IgD-negative memory B cell (primary cell): Measurements from ENCODE around the gene PRAC1. TPM values are rescaled to one million over a fixed set of nuclear protein-coding genes. Genes with fewer than 3 reads are reported as not detected.

ENCODE experiments used
- H3K27ac Mint-ChIP-seq, 3 donors: one replicate each; pipeline ENCODE4 v1.8.0; 2020 to 2022; ENCODE audit warnings: mild to moderate bottlenecking in 3 of 3, mixed read lengths in 3 of 3, moderate library complexity in 1 of 3
- H3K27me3 Mint-ChIP-seq: one replicate; pipeline ENCODE4 v1.8.0; 2021; ENCODE audit warnings: mixed read lengths
- H3K36me3 Mint-ChIP-seq: one replicate; pipeline ENCODE4 v1.8.0; 2020; ENCODE audit warnings: mild to moderate bottlenecking, mixed read lengths
- H3K4me1 Mint-ChIP-seq, 3 donors: one replicate each; pipeline ENCODE4 v1.8.0; 2020 to 2022; ENCODE audit warnings: mixed read lengths in 3 of 3, mild to moderate bottlenecking in 1 of 3
- H3K4me3 Mint-ChIP-seq, 4 donors: one replicate each; pipeline ENCODE4 v1.8.0; 2020 to 2022; ENCODE audit warnings: mild to moderate bottlenecking in 4 of 4, mixed read lengths in 4 of 4, moderate library complexity in 3 of 4
- H3K9me3 Mint-ChIP-seq, 3 donors: one replicate each; pipeline ENCODE4 v1.8.0; 2020 to 2021; ENCODE audit warnings: mixed read lengths in 3 of 3, mild to moderate bottlenecking in 1 of 3
- polyA plus RNA-seq: library from polyadenylated mRNA; unstranded; fragments of 300-500 nt; fragmentation: Illumina TruSeq; gene quantifications from one replicate; pipeline ENCODE4 v1.2.3, GENCODE V29; 2021

Gene PRAC1
- polyA plus RNA-seq, 1 donor from 2014 or later: not detected

GRCh38 chr17:48725288-48726064, 3.2 kb upstream of the PRAC1 start:
- no peaks in the 10 kb centered on the region for H3K36me3 Mint-ChIP-seq
- H3K4me3 Mint-ChIP-seq: peak overlapping the region in 3 of 4 donors; percentile 13 to 79 (median 45)
- H3K4me1 Mint-ChIP-seq: peaks cover 7 to 20% (median 15%) of the 10 kb centered on the region in 3 donors
- H3K27ac Mint-ChIP-seq: peak overlapping the region; percentile 55 to 92 (median 90)
- H3K9me3 Mint-ChIP-seq: peaks cover 0 to 8% (median 4%) of the 10 kb centered on the region in 3 donors
- peaks cover 83% of the 10 kb centered on the region for H3K27me3 Mint-ChIP-seq

GRCh38 chr17:48725004-48725287, 2.6 kb upstream of the PRAC1 start:
- peaks cover 0 to 8% (median 8%) of the 10 kb centered on the region in 3 donors for H3K9me3 Mint-ChIP-seq
- H3K36me3 Mint-ChIP-seq: no peaks in the 10 kb centered on the region
- peak overlapping the region in 3 of 4 donors; percentile 45 to 86 (median 81) for H3K4me3 Mint-ChIP-seq
- peaks cover 84% of the 10 kb centered on the region for H3K27me3 Mint-ChIP-seq
- peaks cover 7 to 20% (median 15%) of the 10 kb centered on the region in 3 donors for H3K4me1 Mint-ChIP-seq
- peak overlapping the region; percentile 89 to 92 (median 90) for H3K27ac Mint-ChIP-seq

- no peaks in the 10 kb centered on the region for H3K36me3 Mint-ChIP-seq
- peaks cover 87% of the 10 kb centered on the region for H3K27me3 Mint-ChIP-seq
- peak overlapping the region; percentile 46 to 86 (median 82) for H3K4me3 Mint-ChIP-seq
- H3K27ac Mint-ChIP-seq: peak overlapping the region; percentile 89 to 92 (median 90)
- H3K4me1 Mint-ChIP-seq: peaks cover 6 to 20% (median 15%) of the 10 kb centered on the region in 3 donors
- peaks cover 0 to 8% (median 8%) of the 10 kb centered on the region in 3 donors for H3K9me3 Mint-ChIP-seq
Observed at GRCh38 chr17:48724251-48725003, 2.1 kb upstream of the PRAC1 start.

DNA sequence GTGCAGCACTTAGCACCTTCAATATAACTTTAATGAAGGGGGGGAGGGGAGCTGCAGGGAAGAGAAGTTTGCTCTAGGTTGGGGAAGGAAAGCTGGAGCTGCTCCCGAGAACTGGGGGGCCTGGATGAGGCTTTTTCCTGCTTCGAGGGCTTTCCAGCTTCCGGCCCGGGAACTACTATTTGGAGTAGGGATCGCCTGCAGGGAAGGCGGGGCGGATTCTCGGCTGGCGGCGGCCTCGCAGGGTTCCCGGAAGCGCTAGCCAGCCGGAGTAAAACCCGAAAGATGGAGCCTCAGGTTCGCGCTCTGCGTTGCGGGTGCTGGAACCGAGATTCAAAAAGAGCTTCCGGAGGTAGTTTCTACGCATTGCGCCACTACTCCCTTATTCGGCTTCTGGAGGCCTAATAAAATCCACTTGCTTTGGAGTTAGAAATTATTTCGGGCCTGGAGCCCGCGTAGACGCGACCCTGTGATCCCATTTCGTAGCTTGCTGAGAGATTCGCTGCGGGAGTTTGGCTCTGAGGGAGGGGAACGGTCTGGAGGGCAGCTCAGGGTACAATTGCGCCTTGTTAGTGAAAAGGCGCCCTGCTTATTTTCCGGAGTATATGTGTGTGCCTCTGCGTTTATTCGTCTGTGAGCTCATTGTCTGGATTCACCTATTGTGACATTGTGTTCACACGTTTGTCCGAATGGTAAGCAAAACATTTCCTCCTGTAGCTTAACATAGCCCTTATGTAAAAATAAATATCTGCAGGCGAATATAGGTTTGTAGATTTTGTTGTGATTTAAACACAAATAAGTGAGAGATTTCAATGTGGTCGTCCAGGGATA, 1.3 kb upstream of the PRAC1 start:
- Mint-ChIP-seq H3K36me3 (no peaks in the 10 kb centered on the region), H3K27me3 (peaks cover 90% of the 10 kb centered on the region), H3K27ac (peak overlapping the region; percentile 89 to 92 (median 90)), H3K9me3 (peaks cover 0 to 8% (median 8%) of the 10 kb centered on the region in 3 donors), H3K4me1 (peaks cover 5 to 20% (median 14%) of the 10 kb centered on the region in 3 donors), H3K4me3 (peak overlapping the region; percentile 38 to 86 (median 82))

DNA sequence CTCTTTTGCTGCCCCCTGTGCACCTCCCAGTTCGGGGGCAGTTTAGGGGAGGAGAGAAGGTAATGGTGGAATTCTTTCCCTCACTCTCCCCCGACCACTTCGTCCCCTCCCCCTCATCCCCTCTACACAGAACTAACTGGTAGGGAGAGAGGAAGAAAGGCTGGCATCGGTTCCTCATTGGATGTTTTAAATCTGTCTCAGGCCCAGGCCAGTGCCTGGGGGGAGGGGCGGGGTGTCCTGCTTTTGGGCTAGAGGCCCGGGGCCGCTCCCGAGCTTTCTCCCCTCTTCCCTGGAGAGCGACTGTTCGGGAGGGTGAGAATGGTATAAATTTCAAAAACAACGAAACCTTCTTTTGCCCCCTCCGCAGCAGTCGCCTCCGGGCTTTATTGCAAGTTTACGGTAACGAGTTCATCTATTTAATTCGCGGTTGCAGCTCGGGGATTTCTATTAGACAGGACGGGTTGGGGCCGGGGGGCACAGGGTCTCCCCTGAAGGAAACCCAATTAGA, 651 bp upstream of the PRAC1 start, which contains the start of gene PRAC2:
PRAC2 (plus strand) TSS at position 271 of the 508 bp plus-strand sequence. CDS start 1,226 bp downstream, outside the sequence.
- H3K36me3 Mint-ChIP-seq: no peaks in the 10 kb centered on the region
- H3K9me3 Mint-ChIP-seq: peaks cover 0 to 8% (median 8%) of the 10 kb centered on the region in 3 donors
- H3K4me1 Mint-ChIP-seq: peaks cover 5 to 20% (median 14%) of the 10 kb centered on the region in 3 donors
- H3K27ac Mint-ChIP-seq: peak within 1 kb of the TSS; percentile 89 to 92 (median 90)
- peaks cover 89% of the 10 kb centered on the region for H3K27me3 Mint-ChIP-seq
- H3K4me3 Mint-ChIP-seq: peak within 1 kb of the TSS; percentile 38 to 86 (median 82)

GRCh38 chr17:48721009-48721402, 1.3 kb downstream of the PRAC1 start:
- peak overlapping the region in 1 of 4 donors; percentile 34 for H3K4me3 Mint-ChIP-seq
- H3K27me3 Mint-ChIP-seq: peaks cover 79% of the 10 kb centered on the region
- H3K9me3 Mint-ChIP-seq: peaks cover 0 to 8% (median 5%) of the 10 kb centered on the region in 3 donors
- H3K4me1 Mint-ChIP-seq: peaks cover 5 to 24% (median 14%) of the 10 kb centered on the region in 3 donors
- peak overlapping the region in 2 of 3 donors; percentile 84 to 92 for H3K27ac Mint-ChIP-seq
- H3K36me3 Mint-ChIP-seq: no peaks in the 10 kb centered on the region

GRCh38 chr17:48720266-48721008, 1.9 kb downstream of the PRAC1 start:
- H3K9me3 Mint-ChIP-seq: peaks cover 0 to 8% (median 5%) of the 10 kb centered on the region in 3 donors

GRCh38 chr17:48719642-48720265, 2.6 kb downstream of the PRAC1 start:
- peak overlapping the region in 2 of 4 donors; percentile 60 to 74 for H3K4me3 Mint-ChIP-seq
- peaks cover 4 to 24% (median 9%) of the 10 kb centered on the region in 3 donors for H3K4me1 Mint-ChIP-seq
- H3K36me3 Mint-ChIP-seq: no peaks in the 10 kb centered on the region
- peak overlapping the region; percentile 70 to 92 (median 84) for H3K27ac Mint-ChIP-seq
- peaks cover 77% of the 10 kb centered on the region for H3K27me3 Mint-ChIP-seq
- H3K9me3 Mint-ChIP-seq: peaks cover 0 to 8% (median 3%) of the 10 kb centered on the region in 3 donors

More at GRCh38 chr17:48720266-48721008, 1.9 kb downstream of the PRAC1 start:
- H3K36me3 Mint-ChIP-seq: no peaks in the 10 kb centered on the region
- peak overlapping the region; percentile 70 to 92 (median 84) for H3K27ac Mint-ChIP-seq
- H3K4me1 Mint-ChIP-seq: peaks cover 5 to 24% (median 14%) of the 10 kb centered on the region in 3 donors
- peak overlapping the region in 3 of 4 donors; percentile 34 to 60 (median 56) for H3K4me3 Mint-ChIP-seq
- H3K27me3 Mint-ChIP-seq: peaks cover 77% of the 10 kb centered on the region

GRCh38 chr17:48718761-48719641, 3.3 kb downstream of the PRAC1 start:
- Mint-ChIP-seq H3K27ac (peak overlapping the region; percentile 86 to 94 (median 92)), H3K9me3 (peaks cover 0 to 8% (median 3%) of the 10 kb centered on the region in 3 donors), H3K4me1 (peaks cover 0 to 16% (median 4%) of the 10 kb centered on the region in 3 donors), H3K36me3 (no peaks in the 10 kb centered on the region), H3K27me3 (peaks cover 75% of the 10 kb centered on the region), H3K4me3 (peak overlapping the region in 2 of 4 donors; percentile 55 to 74)

GRCh38 chr17:48718227-48718760, 4.0 kb downstream of the PRAC1 start:
- H3K27me3 Mint-ChIP-seq: peaks cover 74% of the 10 kb centered on the region
- peak overlapping the region; percentile 86 to 94 (median 92) for H3K27ac Mint-ChIP-seq
- no peaks in the 10 kb centered on the region for H3K36me3 Mint-ChIP-seq
- peaks cover 0 to 12% (median 0%) of the 10 kb centered on the region in 3 donors for H3K4me1 Mint-ChIP-seq
- H3K4me3 Mint-ChIP-seq: peak overlapping the region in 2 of 4 donors; percentile 28 to 55
- H3K9me3 Mint-ChIP-seq: peaks cover 0 to 8% (median 3%) of the 10 kb centered on the region in 3 donors

GRCh38 chr17:48717367-48718226, 4.7 kb downstream of the PRAC1 start:
- Mint-ChIP-seq H3K27ac (peak overlapping the region; percentile 90 to 94 (median 92)), H3K27me3 (peaks cover 70% of the 10 kb centered on the region), H3K36me3 (no peaks in the 10 kb centered on the region), H3K4me3 (peak overlapping the region in 1 of 4 donors; percentile 60), H3K4me1 (peaks cover 0 to 12% (median 0%) of the 10 kb centered on the region in 3 donors), H3K9me3 (peaks cover 0 to 8% (median 3%) of the 10 kb centered on the region in 3 donors)
